Neutrophil (primary cell): ENCODE data around the gene KRT26.

Experiments
- H3K27ac ChIP-seq: fragments of 200-600 bp; sonication (generic); 2 replicates; pipeline ENCODE4 v1.5.1; 2016; ENCODE audit warnings: mild to moderate bottlenecking, moderate library complexity
- H3K27me3 ChIP-seq: fragments of 200-600 bp; sonication (generic); 2 replicates; pipeline ENCODE4 v1.6.0; 2016; ENCODE audit warnings: mild to moderate bottlenecking
- H3K36me3 ChIP-seq: fragments of 200-600 bp; sonication (generic); 2 replicates; pipeline ENCODE4 v1.5.1; 2017
- H3K4me1 ChIP-seq, 2 experiments: fragments of 200-600 bp in 1 of 2; sonication (generic) in 1 of 2; 1 replicate in 1 of 2; 2 replicates in 1 of 2; pipeline versions ENCODE4 v1.5.1 to v1.6.1; 2013 to 2016; ENCODE audit warnings: low read depth in 1 of 2, low read length in 1 of 2, mild to moderate bottlenecking in 1 of 2, moderate library complexity in 1 of 2; ENCODE audit not compliant: control insufficient read depth in 1 of 2, insufficient read depth in 1 of 2
- H3K4me3 ChIP-seq, 2 experiments: fragments of 200-600 bp in 1 of 2; sonication (generic) in 1 of 2; 1 replicate in 1 of 2; 2 replicates in 1 of 2; pipeline ENCODE4 v1.5.1; 2013 to 2016; ENCODE audit warnings: low read depth in 1 of 2, low read length in 1 of 2, mild to moderate bottlenecking in 1 of 2, moderate library complexity in 1 of 2
- H3K9me3 ChIP-seq: fragments of 200-600 bp; sonication (generic); 2 replicates; pipeline ENCODE4 v1.5.1; 2016
- TF ChIP-seq, protein P1 (sequence below): fragments of 200-600 bp; sonication (generic); IDR thresholded peaks from 2 replicates; pipeline ENCODE4 v1.5.1; 2016; ENCODE audit warnings: antibody characterized with exemption

KRT26 gene

DNA sequence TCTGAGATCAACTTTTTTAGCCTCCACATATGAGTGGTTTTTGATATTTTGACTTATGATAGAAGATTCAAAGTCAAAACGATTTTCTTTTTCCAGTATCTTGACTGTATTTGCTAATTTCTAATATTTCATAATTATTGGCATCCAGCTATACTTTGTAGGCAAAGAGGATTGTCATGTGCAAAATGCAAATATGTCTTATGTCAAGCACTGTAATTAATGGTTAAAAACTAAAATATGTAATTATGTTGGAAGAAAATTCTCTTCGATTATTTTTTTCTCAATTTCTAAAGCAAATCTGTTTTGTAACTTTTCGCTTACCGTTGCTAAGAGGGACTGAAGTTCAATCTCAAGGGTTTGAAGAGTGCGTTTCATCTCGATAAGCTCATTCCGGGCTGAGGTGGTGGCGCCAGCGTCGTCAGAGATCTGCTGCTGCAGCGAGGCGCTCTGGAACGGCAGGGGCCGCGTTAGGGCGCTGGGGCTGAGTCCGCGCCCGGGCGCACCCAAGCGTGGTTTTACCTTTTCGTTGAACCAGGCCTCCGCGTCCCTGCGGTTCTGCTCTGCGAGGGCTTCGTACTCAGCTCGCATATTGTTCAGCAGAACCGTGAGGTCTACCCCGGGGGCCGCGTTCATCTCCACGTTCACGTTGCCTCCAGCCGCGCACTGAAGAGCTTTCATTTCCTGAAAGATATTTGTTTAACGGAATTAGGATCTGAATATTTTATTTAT, 7.3 kb upstream of the KRT26 start:
- TF ChIP-seq, protein P1, sequence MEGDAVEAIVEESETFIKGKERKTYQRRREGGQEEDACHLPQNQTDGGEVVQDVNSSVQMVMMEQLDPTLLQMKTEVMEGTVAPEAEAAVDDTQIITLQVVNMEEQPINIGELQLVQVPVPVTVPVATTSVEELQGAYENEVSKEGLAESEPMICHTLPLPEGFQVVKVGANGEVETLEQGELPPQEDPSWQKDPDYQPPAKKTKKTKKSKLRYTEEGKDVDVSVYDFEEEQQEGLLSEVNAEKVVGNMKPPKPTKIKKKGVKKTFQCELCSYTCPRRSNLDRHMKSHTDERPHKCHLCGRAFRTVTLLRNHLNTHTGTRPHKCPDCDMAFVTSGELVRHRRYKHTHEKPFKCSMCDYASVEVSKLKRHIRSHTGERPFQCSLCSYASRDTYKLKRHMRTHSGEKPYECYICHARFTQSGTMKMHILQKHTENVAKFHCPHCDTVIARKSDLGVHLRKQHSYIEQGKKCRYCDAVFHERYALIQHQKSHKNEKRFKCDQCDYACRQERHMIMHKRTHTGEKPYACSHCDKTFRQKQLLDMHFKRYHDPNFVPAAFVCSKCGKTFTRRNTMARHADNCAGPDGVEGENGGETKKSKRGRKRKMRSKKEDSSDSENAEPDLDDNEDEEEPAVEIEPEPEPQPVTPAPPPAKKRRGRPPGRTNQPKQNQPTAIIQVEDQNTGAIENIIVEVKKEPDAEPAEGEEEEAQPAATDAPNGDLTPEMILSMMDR: no peak
- Histone ChIP-seq H3K36me3 (no peaks in the 10 kb centered on the region), H3K4me3 (no peak overlapping the region), H3K27ac (no peak overlapping the region), H3K27me3 (peaks cover 96% of the 10 kb centered on the region), H3K9me3 (no peaks in the 10 kb centered on the region), H3K4me1 (no peaks in the 10 kb centered on the region)

DNA sequence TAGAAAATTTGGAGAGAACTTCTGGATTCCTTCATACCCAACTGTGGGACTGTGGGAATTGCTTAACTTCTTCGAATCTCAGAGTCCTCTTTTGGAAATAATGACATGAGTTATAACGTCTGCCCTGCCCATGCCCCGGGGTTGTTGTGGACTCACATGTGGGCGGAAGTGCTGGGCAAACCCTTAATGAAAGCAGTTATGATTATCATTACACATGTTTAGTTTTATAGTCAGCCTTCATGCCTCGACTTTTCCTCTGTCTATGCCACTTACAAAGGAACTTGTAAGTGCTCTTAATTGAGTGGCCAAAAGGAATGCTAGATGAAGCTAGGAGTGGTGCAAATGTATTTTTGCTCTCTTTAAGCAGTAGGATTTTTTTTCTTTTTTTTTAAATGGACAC, 6.5 kb upstream of the KRT26 start:
- peaks cover 96% of the 10 kb centered on the region for H3K27me3 ChIP-seq
- TF ChIP-seq, protein P1: no peak
- H3K27ac ChIP-seq: no peak overlapping the region
- no peaks in the 10 kb centered on the region for H3K9me3 ChIP-seq
- H3K36me3 ChIP-seq: no peaks in the 10 kb centered on the region
- no peak overlapping the region for H3K4me3 ChIP-seq
- no peaks in the 10 kb centered on the region for H3K4me1 ChIP-seq

DNA sequence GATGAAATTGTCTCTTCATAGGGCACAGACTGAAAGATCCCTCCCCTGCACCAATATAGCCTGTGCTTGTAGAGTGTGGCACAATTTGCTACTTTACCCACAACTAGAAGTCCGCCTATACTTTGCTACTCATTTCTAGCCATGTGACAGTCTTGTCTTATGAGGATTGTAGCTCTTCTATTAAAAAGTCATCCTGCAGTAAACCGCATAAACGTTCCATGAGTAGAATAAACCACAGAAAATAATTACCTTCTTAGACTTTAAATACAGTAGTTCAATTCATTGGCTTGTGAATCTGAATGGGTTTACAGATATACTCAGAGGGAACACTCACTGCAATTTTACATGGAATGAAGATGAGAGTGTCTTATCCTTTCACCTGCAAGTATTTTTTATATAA, 6.0 kb upstream of the KRT26 start:
- Histone ChIP-seq H3K27me3 (peaks cover 96% of the 10 kb centered on the region), H3K4me1 (no peaks in the 10 kb centered on the region), H3K36me3 (no peaks in the 10 kb centered on the region), H3K27ac (no peak overlapping the region), H3K4me3 (no peak overlapping the region), H3K9me3 (no peaks in the 10 kb centered on the region)
- TF ChIP-seq, protein P1: no peak

DNA sequence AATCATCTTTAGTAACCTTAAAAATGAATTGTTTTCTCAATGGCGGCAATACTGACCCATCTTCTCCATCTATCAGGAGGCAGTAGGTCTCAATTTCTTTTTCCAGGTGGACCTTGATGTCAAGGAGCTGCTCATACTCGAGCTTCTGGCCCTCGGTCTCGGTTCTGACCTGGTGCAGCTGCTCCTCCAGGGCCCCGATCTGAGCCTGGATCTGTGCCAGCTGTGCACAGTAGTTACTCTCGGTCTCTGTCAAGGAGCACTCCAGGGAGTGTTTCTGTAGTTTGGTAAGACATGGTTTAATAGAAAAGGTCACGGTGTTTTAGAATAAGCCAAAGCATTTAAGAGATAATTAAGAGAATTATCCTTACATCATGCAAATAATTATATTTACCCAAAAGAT, 5.5 kb upstream of the KRT26 start:
- Histone ChIP-seq H3K4me1 (no peaks in the 10 kb centered on the region), H3K4me3 (no peak overlapping the region), H3K27me3 (peaks cover 97% of the 10 kb centered on the region), H3K36me3 (no peaks in the 10 kb centered on the region), H3K27ac (no peak overlapping the region), H3K9me3 (no peaks in the 10 kb centered on the region)
- TF ChIP-seq, protein P1: no peak

DNA sequence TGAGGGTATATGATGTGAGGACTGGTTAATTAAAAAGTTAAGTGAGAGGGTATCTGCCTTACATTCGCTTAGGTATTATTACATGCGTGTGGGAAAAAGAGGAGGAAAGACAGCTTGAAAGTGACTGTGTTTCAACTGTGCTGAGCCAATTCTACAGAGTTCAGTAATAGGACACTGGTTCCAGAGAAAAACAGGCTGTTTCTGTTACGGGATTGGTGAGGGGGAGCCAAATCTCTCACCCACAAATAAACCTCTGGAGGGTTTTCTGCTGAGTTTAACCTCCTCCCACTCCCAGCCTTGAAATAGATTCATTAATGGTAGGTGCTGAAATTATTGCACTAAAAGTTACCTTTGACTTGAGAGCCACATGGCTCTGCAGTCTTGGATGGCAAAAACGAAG, 3.9 kb upstream of the KRT26 start:
- H3K9me3 ChIP-seq: no peaks in the 10 kb centered on the region
- no peaks in the 10 kb centered on the region for H3K36me3 ChIP-seq
- TF ChIP-seq, protein P1: no peak
- no peak overlapping the region for H3K27ac ChIP-seq
- no peaks in the 10 kb centered on the region for H3K4me1 ChIP-seq
- H3K4me3 ChIP-seq: no peak overlapping the region
- H3K27me3 ChIP-seq: peaks cover 98% of the 10 kb centered on the region
